Stimulated activated CD4-positive, alpha-beta T cell treated with anti-CD3 and anti-CD28 coated beads, Interleukin-4, amount 100 ng/mL, for 4 hours (primary cell): Measurements from ENCODE around the gene PACSIN1.

ENCODE experiments used
- DNase-seq, 2 experiments: peaks; one replicate each; pipeline ENCODE4 v3.0.0-alpha.2; 2020

PACSIN1 gene

GRCh38 chr6:34565722-34566137, 99.9 kb downstream of the PACSIN1 start:
- no peak for DNase-seq

DNA sequence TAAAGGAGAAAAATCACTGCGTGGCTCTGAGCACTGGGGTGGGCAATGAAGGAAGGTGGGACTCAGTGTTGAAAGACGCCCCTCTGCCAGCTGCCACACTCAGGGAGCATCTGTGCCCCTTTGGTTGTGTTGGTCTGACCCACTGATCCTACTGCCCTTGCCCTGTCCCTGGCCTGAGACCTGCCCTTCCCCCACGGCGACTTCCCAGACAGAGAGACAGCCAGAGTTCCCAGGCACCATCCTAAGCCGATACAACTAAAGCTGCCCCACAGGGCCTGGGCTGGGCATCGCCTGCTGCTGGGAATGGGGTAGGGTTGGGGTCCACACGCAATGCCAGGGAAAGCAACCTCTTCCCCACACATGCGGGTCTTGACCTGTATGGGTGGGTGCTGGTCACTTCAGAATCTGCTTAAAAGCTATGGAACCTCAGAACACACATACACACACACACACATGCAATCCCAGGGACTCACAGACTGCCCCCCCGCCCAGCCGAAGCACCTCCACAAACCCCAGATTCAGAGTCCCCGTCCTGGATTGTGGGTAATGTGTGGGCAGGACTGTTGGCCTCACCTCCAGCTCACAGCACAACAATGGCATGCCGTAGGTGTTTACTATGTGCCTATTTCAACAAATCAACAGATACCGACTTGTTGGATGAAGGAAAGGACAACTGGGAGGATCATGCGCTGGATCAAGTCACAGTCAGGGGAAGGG, 101.1 kb downstream of the PACSIN1 start:
- DNase-seq: no peak

- DNase-seq: no peak
Measured at GRCh38 chr6:34568341-34569201, 102.7 kb downstream of the PACSIN1 start.

GRCh38 chr6:34569361-34569973, 103.6 kb downstream of the PACSIN1 start:
- DNase-seq: no peak

- no peak for DNase-seq
Measured at GRCh38 chr6:34570066-34570833, 104.4 kb downstream of the PACSIN1 start.

- no peak for DNase-seq
Measured at GRCh38 chr6:34571388-34571787, 105.5 kb downstream of the PACSIN1 start.

- DNase-seq: no peak
Measured at GRCh38 chr6:34572021-34572420, 106.1 kb downstream of the PACSIN1 start.

DNA sequence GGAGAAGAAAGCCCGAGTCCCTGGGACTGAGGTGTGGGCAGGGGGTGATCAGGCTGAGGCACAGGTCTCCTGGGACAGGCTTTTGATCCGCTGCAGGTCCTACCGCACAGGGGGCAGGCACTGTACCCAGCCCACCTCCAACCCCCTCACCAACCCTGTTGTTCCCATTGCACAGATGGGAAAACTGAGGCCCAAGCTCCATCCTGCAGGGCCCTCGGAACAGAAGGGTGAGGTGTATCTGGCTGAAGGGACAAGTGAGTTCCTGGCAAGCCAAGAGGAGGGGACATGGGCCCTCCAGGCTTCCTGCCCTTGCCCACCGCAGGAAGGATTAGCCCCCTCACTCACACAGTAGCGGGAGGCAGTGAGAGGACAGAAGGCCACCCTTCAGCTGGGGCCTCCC, 106.7 kb downstream of the PACSIN1 start:
- no peak for DNase-seq

DNA sequence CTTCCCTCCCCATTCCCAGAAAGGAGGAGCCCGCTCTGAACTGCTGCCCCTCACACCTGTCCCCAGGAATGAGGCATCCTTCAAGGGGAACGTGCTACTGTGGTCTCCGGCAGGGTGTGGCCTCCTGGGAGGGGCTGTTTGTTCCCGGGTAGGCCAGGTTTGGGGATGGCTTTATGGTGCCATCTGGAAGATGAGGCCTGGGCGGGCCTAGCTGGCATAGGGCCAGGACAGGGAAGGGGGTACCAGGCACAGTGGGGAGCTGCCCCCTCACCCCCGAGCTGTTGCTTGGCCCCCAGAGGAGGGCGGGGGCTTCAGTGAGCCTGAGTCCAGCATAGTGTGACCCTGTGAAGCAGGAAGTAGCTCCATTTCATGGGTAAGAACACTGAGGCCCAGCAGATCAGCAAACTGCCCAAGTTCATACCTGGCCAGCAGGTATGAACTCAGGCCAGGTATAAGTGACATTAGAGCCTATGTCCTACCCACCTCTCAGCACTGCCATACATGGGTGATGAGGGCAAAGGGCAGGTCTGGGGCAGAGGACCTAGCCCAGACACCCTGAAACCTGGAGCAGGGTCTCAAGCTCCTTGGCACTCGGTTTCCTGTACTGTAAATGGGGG, 107.8 kb downstream of the PACSIN1 start:
- DNase-seq: no peak

DNA sequence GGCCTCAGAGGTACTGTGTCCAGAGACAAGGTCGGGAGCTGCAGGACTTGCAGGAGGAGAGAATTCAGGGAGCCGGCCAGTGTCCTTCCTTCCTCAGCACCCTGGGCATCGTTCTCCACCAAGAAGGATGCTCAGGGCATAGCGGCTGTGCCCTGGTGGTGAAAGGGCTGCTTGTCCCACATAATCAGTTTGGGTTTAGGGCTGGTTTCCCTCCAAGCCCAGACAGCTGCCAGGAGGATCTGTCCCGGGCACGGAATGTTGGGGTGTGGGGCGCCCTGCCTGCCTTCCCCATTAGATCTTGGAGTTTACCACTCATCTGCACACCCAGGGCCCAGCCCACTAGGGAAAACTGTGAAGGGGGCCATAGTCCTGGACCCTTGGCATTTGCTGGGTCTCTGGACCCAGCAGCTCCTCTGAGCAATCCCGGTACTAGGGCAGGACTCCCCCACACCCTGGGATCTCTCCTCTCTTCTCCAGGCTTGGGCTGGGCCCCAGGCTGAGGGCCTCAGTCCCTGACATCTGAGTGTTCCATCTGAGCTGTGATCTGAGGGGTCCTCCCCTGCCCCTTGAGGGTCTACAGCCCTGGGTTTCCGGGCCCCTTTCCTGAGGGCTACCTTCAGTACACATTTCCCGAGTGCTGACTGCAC, 108.9 kb downstream of the PACSIN1 start:
- DNase-seq: no peak

- DNase-seq: no peak
Measured at GRCh38 chr6:34575326-34575725, 109.5 kb downstream of the PACSIN1 start.

GRCh38 chr6:34576286-34576955, 110.5 kb downstream of the PACSIN1 start:
- DNase-seq: no peak

DNA sequence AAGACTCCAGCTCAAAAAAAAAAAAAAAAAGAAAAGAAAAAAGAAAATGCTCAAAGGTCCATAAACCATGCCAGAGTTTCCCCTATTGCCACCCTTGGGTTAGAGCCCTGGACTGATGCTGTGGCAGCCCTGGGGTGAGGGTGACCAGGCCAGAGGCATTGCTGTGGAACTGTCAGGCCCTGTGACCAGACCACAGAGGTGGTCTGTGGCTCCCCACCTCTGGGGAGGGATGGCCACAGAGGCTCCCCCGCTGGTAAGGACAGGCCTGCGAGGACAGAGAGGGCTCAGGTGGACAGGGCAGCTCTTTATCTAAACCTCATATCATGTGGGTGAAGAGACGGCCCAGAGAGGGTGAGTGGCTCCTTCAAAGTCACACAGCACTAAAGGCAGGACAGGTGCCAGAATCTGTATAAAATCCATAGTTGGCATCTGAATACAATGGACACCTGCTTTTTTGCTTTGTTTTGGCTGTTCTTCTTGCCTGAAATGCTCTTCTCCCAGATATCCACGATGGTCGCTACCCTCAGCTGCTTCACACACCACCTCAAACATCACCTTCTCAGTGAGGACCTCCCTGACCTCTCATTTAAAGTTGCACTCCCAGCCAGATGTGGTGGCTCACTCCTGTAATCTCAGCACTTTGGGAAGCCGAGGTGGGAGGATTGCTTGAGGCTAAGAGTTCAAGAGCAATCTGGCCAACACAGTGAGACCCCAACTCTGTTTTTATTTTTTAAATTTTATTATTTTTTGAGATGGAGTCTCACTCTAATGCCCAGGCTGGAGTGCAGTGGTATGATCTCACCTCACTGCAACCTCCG, 112.8 kb downstream of the PACSIN1 start:
- no peak for DNase-seq

DNA sequence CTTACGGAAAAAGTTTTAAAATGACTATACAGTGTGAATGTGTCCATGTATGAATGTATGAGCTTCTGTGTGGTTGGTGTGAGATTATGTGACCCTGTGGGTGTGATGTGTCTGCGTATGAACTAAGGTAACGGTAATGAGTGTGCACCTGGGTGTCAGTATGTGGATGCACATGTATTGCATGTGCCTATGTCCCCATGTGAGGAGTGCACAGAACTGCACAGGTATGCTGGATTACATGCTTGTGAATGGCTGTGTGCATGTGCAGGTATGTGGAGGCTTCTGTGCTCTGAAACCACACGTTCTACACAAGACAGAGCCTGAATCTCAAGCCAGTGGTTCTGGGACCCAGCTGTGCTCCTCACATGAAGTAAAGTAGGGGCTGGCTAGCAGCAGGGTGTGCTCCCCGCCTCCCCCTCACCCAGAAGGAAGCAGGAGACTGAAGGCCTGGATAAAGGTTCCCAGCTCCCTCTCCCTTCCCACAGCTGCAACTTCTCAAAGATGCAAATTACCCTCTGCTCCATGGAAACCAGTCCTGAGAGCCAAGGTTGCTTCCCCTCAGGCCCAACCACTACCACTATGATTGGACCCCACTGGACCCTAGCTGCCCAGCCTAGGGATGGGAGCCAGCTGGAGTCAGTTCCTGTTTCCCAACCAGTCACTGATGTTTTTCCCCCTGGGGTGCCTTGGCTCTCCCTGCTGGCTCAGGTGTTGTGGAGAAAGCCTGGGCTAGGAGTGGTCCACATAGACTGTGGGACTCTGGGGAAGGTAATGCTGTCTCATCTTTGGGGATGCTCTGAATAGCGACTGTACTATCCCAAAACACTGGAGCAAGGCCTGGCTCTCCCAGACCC, 115.1 kb downstream of the PACSIN1 start:
- DNase-seq: no peak

DNA sequence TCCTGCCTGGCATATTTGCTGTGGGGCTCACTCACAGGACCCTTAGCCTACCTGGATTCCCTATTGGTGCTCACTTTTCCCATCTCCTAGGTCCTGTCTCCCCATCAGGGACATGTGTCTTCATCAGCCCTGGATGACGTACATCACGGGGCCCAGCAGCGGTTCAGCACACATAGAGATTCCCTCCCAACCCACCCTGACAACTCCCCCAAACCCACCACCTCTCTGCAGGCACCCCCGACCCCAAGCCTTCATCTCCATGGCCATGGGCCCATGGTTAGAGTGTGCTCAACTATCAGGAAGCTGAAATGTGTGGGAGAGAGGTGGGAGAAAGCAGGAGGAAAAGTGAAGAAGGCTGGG, 115.7 kb downstream of the PACSIN1 start:
- DNase-seq: no peak

GRCh38 chr6:34583461-34583860, 117.6 kb downstream of the PACSIN1 start:
- DNase-seq: no peak

- no peak for DNase-seq
Measured at GRCh38 chr6:34583861-34584604, 118.2 kb downstream of the PACSIN1 start.

DNA sequence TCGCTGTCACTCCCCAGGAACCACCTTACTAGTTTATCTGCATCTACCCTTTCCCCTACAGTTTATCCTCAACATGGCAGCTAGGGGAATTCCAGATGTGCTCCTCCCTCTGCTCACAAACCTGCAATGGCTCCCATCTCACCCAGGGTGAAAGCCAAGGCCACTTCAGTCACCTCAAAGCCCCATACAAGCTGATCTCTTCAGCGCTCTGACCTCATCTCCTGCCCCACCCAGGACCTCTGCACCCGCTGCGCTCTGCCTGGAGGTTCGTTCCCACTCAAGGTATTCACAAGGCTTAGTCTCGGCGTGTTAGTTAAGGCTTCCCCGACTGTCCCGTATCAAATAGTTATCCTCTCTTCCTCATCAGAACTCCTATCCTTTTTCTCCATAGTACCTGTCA, 118.8 kb downstream of the PACSIN1 start:
- no peak for DNase-seq
